Stimulated activated CD8-positive, alpha-beta memory T cell treated with anti-CD3 and anti-CD28 coated beads, Interleukin-7, amount 100 ng/mL, for 24 hours (primary cell): ENCODE measurements around the gene ADAM20.
"Not testable (repeated sequence)": the region's sequence is repeated elsewhere in the genome, so short reads cannot be mapped to it uniquely, and the experiment has no call there.

Experiments used
- DNase-seq: peaks from one replicate; pipeline ENCODE4 v3.0.0-alpha.2; 2020; ENCODE audit warnings: low read depth

The ADAM20 gene

GRCh38 chr14:70534904-70535303, at the start of gene ADAM20:
Gene ADAM20 (minus strand): TSS chr14:70535004. CDS start chr14:70524757, 10,247 bp downstream.
- DNase-seq = no peak

- no peak for DNase-seq
These were observed 42.1 kb upstream of the ADAM20 start for GRCh38 chr14:70576891-70577290.

- no peak for DNase-seq
These were observed 38.2 kb upstream of the ADAM20 start for GRCh38 chr14:70573050-70573449.

GRCh38 chr14:70571139-70571538, 36.3 kb upstream of the ADAM20 start:
- no peak for DNase-seq

GRCh38 chr14:70567791-70568190, 33.0 kb upstream of the ADAM20 start:
- DNase-seq = no peak

GRCh38 chr14:70563869-70564268, 29.1 kb upstream of the ADAM20 start:
- no peak for DNase-seq

DNA sequence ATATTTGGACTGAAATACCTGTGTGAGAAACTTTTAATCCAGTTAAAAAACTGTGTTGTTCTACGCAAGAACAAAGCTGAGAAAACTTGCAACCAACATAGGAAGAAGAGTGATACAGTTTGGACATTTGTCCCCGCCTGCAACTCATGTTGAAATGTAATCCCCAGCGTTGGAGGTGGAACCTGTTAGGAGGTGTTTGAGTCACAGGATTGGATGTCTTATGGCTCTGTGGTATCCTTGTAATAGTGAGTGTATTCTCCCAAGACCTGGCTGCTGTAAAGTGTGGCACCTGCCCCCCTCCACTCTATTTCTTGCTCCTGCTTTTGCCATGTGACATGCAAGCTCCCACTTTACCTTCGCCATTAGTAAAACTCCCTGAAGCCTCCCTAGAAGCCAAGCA, 28.6 kb upstream of the ADAM20 start:
- DNase-seq = no peak

DNA sequence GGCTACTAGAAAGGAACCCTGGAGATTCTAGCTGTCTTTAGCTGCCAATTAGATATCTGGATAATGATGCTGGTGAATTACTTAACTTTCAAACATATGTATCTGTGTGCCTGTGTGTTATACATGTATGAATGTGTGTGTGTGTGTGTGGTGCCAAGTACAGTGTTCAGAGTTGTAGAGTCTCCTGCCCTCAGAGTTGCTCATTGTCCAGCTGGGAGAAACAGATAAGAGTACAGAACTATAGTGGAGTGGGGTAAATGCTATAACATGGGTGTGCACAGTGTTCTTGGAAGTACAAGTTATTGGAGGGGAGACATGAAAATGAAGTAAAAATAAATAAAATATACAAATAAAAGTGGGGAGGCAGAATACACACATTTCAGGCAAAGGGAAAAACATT, 23.6 kb upstream of the ADAM20 start:
- no peak for DNase-seq

DNA sequence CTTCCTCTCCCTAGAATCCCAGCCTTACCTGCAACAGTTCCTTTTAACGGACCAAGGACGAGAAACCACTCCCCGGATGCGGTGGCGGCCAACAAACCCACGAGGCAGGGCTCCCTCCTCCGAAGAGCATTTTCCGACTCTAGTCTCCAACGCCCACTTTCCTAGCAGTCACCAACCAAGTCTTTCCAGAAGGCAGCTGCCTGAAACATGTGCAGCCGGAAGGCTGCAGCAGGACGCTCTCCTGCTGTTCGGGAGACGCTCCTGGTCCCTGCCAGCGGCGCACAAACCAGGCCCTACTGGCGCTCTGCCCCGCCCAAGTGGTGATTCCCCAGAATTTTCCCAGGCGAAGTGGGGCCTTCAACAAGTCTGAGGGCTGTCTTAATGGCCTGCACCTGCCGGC, 21.1 kb upstream of the ADAM20 start:
- DNase-seq = no peak

DNA sequence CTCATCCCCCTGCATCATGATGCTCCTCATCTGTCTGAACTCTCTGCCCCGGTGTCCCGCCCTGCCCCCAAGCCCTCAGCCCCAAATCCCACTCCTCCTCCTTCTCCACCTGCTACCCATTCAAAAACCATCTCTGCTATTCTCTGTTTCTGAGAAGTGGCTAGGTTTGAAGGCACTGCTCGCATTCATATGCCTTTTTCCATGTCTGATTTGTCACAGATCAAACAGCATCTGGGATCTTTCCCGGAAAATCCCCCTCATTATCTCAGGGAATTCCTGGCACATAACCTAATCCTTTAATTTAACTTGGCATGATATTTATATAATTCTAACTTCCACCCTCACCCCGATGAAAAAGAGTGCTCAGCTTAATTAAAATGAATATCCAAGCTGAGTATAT, 3.3 kb upstream of the ADAM20 start:
- DNase-seq = no peak

GRCh38 chr14:70536830-70537229, 2.0 kb upstream of the ADAM20 start:
- DNase-seq = no peak

DNA sequence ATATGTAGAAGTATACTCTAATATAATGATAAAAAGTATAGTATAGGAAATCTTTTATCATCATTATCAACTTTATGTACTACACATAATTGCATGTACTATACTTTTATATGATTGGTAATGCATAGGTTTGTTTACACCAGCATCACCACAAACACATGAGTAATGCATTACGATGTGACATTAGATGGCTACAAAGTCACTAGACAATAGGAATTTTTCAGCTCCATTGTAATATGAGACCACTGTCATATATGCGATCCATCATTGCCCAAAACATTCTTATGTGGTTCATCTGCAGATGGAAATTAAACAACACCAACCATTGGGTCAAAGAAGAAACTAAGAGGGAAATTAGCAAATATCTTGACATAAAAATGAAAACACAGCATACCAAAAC, 4.4 kb downstream of the ADAM20 start:
- no peak for DNase-seq

GRCh38 chr14:70527501-70528105, 7.2 kb downstream of the ADAM20 start:
- no peak for DNase-seq

GRCh38 chr14:70525691-70526090, 9.1 kb downstream of the ADAM20 start:
- DNase-seq = no peak

GRCh38 chr14:70515811-70516210, 19.0 kb downstream of the ADAM20 start:
- no peak for DNase-seq

GRCh38 chr14:70514168-70515069, 20.4 kb downstream of the ADAM20 start:
- no peak for DNase-seq

GRCh38 chr14:70498191-70498590, 36.6 kb downstream of the ADAM20 start:
- no peak for DNase-seq

GRCh38 chr14:70489579-70490200, 45.1 kb downstream of the ADAM20 start:
- DNase-seq = no peak

DNA sequence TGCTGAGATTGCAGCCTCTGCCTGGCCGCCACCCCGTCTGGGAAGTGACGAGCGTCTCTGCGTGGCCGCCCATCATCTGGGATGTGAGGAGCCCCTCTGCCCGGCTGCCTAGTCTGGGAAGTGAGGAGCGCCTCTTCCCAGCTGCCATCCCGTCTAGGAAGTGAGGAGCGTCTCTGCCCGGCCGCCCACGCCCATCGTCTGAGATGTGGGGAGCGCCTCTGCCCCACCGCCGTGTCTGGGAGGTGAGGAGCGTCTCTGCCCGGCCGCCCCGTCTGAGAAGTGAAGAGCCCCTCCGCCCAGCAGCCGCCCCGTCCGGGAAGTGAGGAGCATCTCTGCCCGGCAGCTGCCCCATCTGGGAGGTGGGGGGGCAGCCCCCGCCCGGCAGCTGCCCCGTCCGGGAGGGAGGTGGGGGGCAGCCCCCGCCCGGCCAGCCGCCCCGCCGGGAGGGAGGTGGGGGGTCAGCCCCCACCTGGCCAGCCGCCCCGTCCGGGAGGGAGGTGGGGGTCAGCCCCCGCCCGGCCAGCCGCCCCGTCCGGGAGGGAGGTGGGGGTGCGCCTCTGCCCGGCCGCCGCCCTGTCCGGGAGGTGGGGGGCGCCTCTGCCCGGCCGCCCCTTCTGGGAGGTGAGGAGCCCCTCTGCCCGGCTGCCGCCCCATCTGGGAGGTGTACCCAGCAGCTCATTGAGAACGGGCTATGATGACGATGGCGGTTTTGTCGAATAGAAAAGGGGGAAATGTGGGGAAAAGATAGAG, 57.3 kb downstream of the ADAM20 start:
- DNase-seq = not testable (repeated sequence)

DNA sequence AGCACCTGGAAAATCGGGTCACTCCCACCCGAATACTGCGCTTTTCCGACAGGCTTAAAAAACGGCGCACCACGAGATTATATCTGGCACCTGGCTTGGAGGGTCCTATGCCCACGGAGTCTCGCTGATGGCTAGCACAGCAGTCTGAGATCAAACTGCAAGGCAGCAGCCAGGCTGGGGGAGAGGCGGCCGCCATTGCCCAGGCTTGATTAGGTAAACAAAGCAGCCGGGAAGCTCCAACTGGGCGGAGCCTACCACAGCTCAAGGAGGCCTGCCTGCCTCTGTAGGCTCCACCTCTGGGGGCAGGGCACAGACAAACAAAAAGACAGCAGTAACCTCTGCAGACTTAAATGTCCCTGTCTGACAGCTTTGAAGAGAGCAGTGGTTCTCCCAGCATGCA, 59.3 kb downstream of the ADAM20 start:
- not testable (repeated sequence) for DNase-seq

GRCh38 chr14:70473825-70474224, 61.0 kb downstream of the ADAM20 start:
- no peak for DNase-seq
